WTC11 (cell line): ENCODE results near the gene INHBC. TPM values are rescaled to one million over a fixed set of nuclear protein-coding genes. Genes with fewer than 3 reads are reported as not detected.
A peak's percentile ranks its signal among the peaks of the same experiment; 100 is the strongest.

Experiments used
- ATAC-seq: fragments of 200-7000 bp; cut with Tn5 transposase; 2 replicates; pipeline ENCODE4 v1.10.0; 2021; ENCODE audit warnings: mild to moderate bottlenecking, moderate library complexity
- CTCF ChIA-PET: fragments of 300-600 bp; sonication (Branson Sonifier 250); formaldehyde crosslinking; loops from one replicate; lab custom pipeline; 2021; ENCODE audit warnings: antibody characterized with exemption; lab: Charles Lee
- POLR2A ChIA-PET: fragments of 350-600 bp; sonication (Branson Sonifier 250); formaldehyde crosslinking; loops from one replicate; lab custom pipeline; 2021; ENCODE audit warnings: antibody characterized with exemption; lab: Charles Lee
- DNase-seq: peaks from one replicate; pipeline ENCODE4 v3.0.0; 2021; ENCODE audit warnings: low spot score
- H3K27ac Mint-ChIP-seq: 2 replicates; pipeline ENCODE4 v1.8.0; 2021; ENCODE audit warnings: mixed read lengths
- H3K27me3 Mint-ChIP-seq: 2 replicates; pipeline ENCODE4 v1.8.0; 2021; ENCODE audit warnings: low read depth, mild to moderate bottlenecking, moderate library complexity, mixed read lengths
- H3K36me3 Mint-ChIP-seq: 2 replicates; pipeline ENCODE4 v1.8.0; 2021; ENCODE audit warnings: mixed read lengths
- H3K4me1 Mint-ChIP-seq: 2 replicates; pipeline ENCODE4 v1.8.0; 2022; ENCODE audit warnings: mixed read lengths
- H3K4me3 Mint-ChIP-seq: 2 replicates; pipeline ENCODE4 v1.8.0; 2021; ENCODE audit warnings: mild to moderate bottlenecking, moderate library complexity, mixed read lengths
- H3K9me3 Mint-ChIP-seq: 2 replicates; pipeline ENCODE4 v1.8.0; 2021; ENCODE audit warnings: mixed read lengths
- ATF6 ChIP-seq: sonication (generic); formaldehyde crosslinking; IDR thresholded peaks from 2 replicates; pipeline ENCODE4 v1.8.1; 2023; ENCODE audit warnings: mild to moderate bottlenecking, missing genetic modification reagents
- CREM ChIP-seq: sonication (generic); formaldehyde crosslinking; IDR thresholded peaks from 2 replicates; pipeline ENCODE4 v1.8.1; 2022; ENCODE audit warnings: mild to moderate bottlenecking, missing genetic modification reagents, moderate library complexity
- E2F5 ChIP-seq: sonication (generic); formaldehyde crosslinking; IDR thresholded peaks from 2 replicates; pipeline ENCODE4 v1.8.1; 2022; ENCODE audit warnings: mild to moderate bottlenecking, moderate library complexity, missing genetic modification reagents
- FOXP4 ChIP-seq: sonication (generic); formaldehyde crosslinking; IDR thresholded peaks from 2 replicates; pipeline ENCODE4 v1.8.0; 2022; ENCODE audit warnings: mild to moderate bottlenecking, missing genetic modification reagents
- GABPB1 ChIP-seq: sonication (generic); formaldehyde crosslinking; IDR thresholded peaks from 2 replicates; pipeline ENCODE4 v1.8.1; 2023; ENCODE audit warnings: mild to moderate bottlenecking, missing genetic modification reagents
- GRHL2 ChIP-seq: fragments of 250-450 bp; sonication (Bioruptor Pico); IDR thresholded peaks from 2 replicates; pipeline ENCODE4 v1.8.0; 2022; ENCODE audit warnings: mild to moderate bottlenecking, moderate library complexity; ENCODE audit not compliant: insufficient replicate concordance, severe bottlenecking
- IRF2 ChIP-seq: sonication (generic); formaldehyde crosslinking; IDR thresholded peaks from 2 replicates; pipeline ENCODE4 v1.8.0; 2022; ENCODE audit warnings: low read depth, missing genetic modification reagents, borderline replicate concordance
- MAX ChIP-seq: sonication (generic); formaldehyde crosslinking; IDR thresholded peaks from 2 replicates; pipeline ENCODE4 v1.8.0; 2022; ENCODE audit warnings: mild to moderate bottlenecking, missing genetic modification reagents
- NFATC4 ChIP-seq: fragments of 250-450 bp; sonication (Bioruptor Pico); IDR thresholded peaks from 2 replicates; pipeline ENCODE4 v1.9.0; 2021; ENCODE audit warnings: mild to moderate bottlenecking
- NFYB ChIP-seq: sonication (generic); formaldehyde crosslinking; conservative IDR thresholded peaks from 2 replicates; pipeline ENCODE4 v1.8.0; 2022; ENCODE audit warnings: low read depth, missing genetic modification reagents
- NR2C2 ChIP-seq: sonication (generic); formaldehyde crosslinking; IDR thresholded peaks from 2 replicates; pipeline ENCODE4 v1.8.0; 2022; ENCODE audit warnings: mild to moderate bottlenecking, missing genetic modification reagents
- RORB ChIP-seq: fragments of 250-450 bp; sonication (Bioruptor Pico); IDR thresholded peaks from 2 replicates; pipeline ENCODE4 v1.9.0; 2021; ENCODE audit warnings: mild to moderate bottlenecking
- SMAD4 ChIP-seq: sonication (generic); formaldehyde crosslinking; IDR thresholded peaks from 2 replicates; pipeline ENCODE4 v1.8.0; 2022; ENCODE audit warnings: mild to moderate bottlenecking, missing genetic modification reagents
- STAT6 ChIP-seq: sonication (generic); formaldehyde crosslinking; conservative IDR thresholded peaks from 2 replicates; pipeline ENCODE4 v1.8.1; 2023; ENCODE audit warnings: mild to moderate bottlenecking, low read depth, missing genetic modification reagents, moderate library complexity
- TEAD1 ChIP-seq: sonication (generic); formaldehyde crosslinking; IDR thresholded peaks from 2 replicates; pipeline ENCODE4 v1.8.0; 2022; ENCODE audit warnings: mild to moderate bottlenecking, missing genetic modification reagents
- ZNF121 ChIP-seq: sonication (generic); formaldehyde crosslinking; IDR thresholded peaks from 2 replicates; pipeline ENCODE4 v1.8.0; 2023; ENCODE audit warnings: missing genetic modification reagents
- ZNF219 ChIP-seq: sonication (generic); formaldehyde crosslinking; IDR thresholded peaks from 2 replicates; pipeline ENCODE4 v1.8.0; 2023; ENCODE audit warnings: missing genetic modification reagents, mild to moderate bottlenecking, borderline replicate concordance
- ZNF396 ChIP-seq: fragments of 250-450 bp; sonication (Bioruptor Pico); IDR thresholded peaks from 2 replicates; pipeline ENCODE4 v1.8.0; 2021; ENCODE audit warnings: mild to moderate bottlenecking, moderate library complexity, borderline replicate concordance
- ZNF425 ChIP-seq: fragments of 250-450 bp; sonication (Bioruptor Pico); conservative IDR thresholded peaks from 2 replicates; pipeline ENCODE4 v1.9.0; 2021; ENCODE audit warnings: mild to moderate bottlenecking
- total RNA-seq: library from RNA; stranded (reverse); gene quantifications from 3 replicates; pipeline ENCODE4 v1.2.3, GENCODE V29; 2021

Gene INHBC
- total RNA-seq, 1 experiment from 2014 or later, result 0.20 TPM

- H3K27me3 Mint-ChIP-seq, result no peaks in the 10 kb centered on the region
- DNase-seq (no peak), ATAC-seq (no peak)
- TF ChIP-seq ZNF121 (CRISPR knock-in tag) (no peak), CREM (CRISPR knock-in tag) (no peak), IRF2 (CRISPR knock-in tag) (no peak), STAT6 (no peak), MAX (CRISPR knock-in tag) (no peak), ZNF219 (CRISPR knock-in tag) (no peak), NFATC4 (CRISPR knock-in tag) (no peak), ZNF425 (CRISPR knock-in tag) (no peak), TEAD1 (no peak), ATF6 (no peak), FOXP4 (CRISPR knock-in tag) (no peak), GRHL2 (CRISPR knock-in tag) (no peak)
- ChIA-PET POLR2A (no interaction called here), CTCF (interaction anchor here (1.3 to 1.6 kb wide), 2 partner anchors 40 to 68 kb away, joined by 4 read pairs; no protein-coding TSS in a partner anchor)
- H3K27ac Mint-ChIP-seq, result peak overlapping the region; percentile 42; the same call in 1 of the 2 replicates
- H3K4me1 Mint-ChIP-seq, result peaks cover 11% of the 10 kb centered on the region
- no peak overlapping the region for H3K4me3 Mint-ChIP-seq
- peaks cover 6% of the 10 kb centered on the region for H3K36me3 Mint-ChIP-seq
- H3K9me3 Mint-ChIP-seq, result no peaks in the 10 kb centered on the region
Measured at GRCh38 chr12:57390174-57390573, 44.4 kb upstream of the INHBC start.

- ChIA-PET CTCF (no interaction called here), POLR2A (no interaction called here)
- peaks cover 4% of the 10 kb centered on the region for H3K4me1 Mint-ChIP-seq
- no peak overlapping the region for H3K27ac Mint-ChIP-seq
- no peaks in the 10 kb centered on the region for H3K27me3 Mint-ChIP-seq
- DNase-seq, result no peak
- H3K4me3 Mint-ChIP-seq, result no peak overlapping the region
- no peak for ATAC-seq
- peaks cover 5% of the 10 kb centered on the region for H3K36me3 Mint-ChIP-seq
- no peaks in the 10 kb centered on the region for H3K9me3 Mint-ChIP-seq
- TF ChIP-seq E2F5 (CRISPR knock-in tag) (no peak), GABPB1 (no peak), STAT6 (no peak), RORB (CRISPR knock-in tag) (no peak), NR2C2 (CRISPR knock-in tag) (no peak), SMAD4 (CRISPR knock-in tag) (no peak), NFYB (CRISPR knock-in tag) (no peak), ATF6 (no peak), ZNF396 (CRISPR knock-in tag) (no peak)
Measured at GRCh38 chr12:57395121-57395520, 39.5 kb upstream of the INHBC start.
